ENCODE results near the gene SCYGR3.

The SCYGR3 gene

DNA sequence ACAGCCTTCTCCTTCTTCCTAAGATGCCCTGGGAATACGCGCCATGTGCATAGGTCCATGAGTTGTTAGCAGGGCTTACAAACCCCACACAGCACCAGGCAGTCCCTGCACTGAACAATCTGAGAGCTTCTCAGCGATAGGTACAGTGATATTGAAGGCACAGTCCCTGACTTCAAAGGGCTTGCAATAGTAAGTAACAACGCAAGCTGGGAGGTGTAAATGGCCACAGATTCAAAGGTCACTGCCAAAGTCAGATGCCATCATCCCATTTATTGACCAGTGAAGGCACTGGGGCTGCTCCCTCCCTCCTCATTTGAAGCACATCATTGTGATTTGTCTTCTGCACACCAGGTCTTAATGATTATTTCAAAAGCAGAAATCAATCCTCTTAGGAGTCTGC lies 541 bp upstream of the SCYGR3 start:
- Histone ChIP-seq H3K4me1 (ENCODE audit: low read length) (peaks cover 34% of the 10 kb centered on the region), H3K9me3 (ENCODE audit: insufficient read depth, low read length) (no peaks in the 10 kb centered on the region), H2AFZ (ENCODE audit: low read depth, low read length) (no peak overlapping the region), H3K27ac (ENCODE audit: low read length) (no peak overlapping the region), H3K27me3 (ENCODE audit: low read depth, low read length) (peaks cover 24% of the 10 kb centered on the region), H3K79me2 (ENCODE audit: low read length) (no peaks in the 10 kb centered on the region), H3K36me3 (replicated peaks; ENCODE audit: low read depth, low read length) (no peaks in the 10 kb centered on the region), H3K4me2 (ENCODE audit: low read length) (no peak overlapping the region), H3K9ac (ENCODE audit: low read length) (no peak overlapping the region), H3K4me3 (ENCODE audit: low read length) (no peak overlapping the region), H4K20me1 (ENCODE audit: insufficient read depth, low read length) (no peaks in the 10 kb centered on the region)
- TF ChIP-seq, protein P1, sequence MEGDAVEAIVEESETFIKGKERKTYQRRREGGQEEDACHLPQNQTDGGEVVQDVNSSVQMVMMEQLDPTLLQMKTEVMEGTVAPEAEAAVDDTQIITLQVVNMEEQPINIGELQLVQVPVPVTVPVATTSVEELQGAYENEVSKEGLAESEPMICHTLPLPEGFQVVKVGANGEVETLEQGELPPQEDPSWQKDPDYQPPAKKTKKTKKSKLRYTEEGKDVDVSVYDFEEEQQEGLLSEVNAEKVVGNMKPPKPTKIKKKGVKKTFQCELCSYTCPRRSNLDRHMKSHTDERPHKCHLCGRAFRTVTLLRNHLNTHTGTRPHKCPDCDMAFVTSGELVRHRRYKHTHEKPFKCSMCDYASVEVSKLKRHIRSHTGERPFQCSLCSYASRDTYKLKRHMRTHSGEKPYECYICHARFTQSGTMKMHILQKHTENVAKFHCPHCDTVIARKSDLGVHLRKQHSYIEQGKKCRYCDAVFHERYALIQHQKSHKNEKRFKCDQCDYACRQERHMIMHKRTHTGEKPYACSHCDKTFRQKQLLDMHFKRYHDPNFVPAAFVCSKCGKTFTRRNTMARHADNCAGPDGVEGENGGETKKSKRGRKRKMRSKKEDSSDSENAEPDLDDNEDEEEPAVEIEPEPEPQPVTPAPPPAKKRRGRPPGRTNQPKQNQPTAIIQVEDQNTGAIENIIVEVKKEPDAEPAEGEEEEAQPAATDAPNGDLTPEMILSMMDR (IDR thresholded peaks at IDR 0.05; ENCODE audit: low read depth, low read length), result no peak
- TF ChIP-seq EZH2phosphoT487 (IDR thresholded peaks at IDR 0.05; ENCODE audit: low read depth), result no peak

DNA sequence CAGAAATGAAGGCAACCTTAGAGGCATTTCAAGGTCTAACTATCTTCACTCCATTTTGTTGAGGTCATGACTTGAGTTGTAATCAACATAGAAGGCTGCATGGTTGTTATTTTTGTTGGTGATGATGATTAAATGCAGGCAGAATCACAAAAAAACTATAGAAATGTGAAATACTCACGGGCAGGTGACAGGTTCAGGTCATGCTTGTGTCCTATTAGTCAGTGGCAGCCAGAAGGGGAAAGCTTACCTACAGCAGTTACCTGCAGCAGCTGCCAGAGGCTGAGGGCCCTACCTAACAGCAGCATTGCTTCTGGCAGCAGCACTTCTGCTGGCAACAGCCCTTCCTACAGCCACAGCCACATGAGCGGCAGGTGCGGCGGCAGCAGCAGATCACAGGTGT lies 394 bp downstream of the SCYGR3 start:
- Histone ChIP-seq H4K20me1 (ENCODE audit: insufficient read depth, low read length) (no peaks in the 10 kb centered on the region), H2AFZ (ENCODE audit: low read depth, low read length) (no peak overlapping the region), H3K79me2 (ENCODE audit: low read length) (no peaks in the 10 kb centered on the region), H3K27me3 (ENCODE audit: low read depth, low read length) (peaks cover 24% of the 10 kb centered on the region), H3K36me3 (replicated peaks; ENCODE audit: low read depth, low read length) (no peaks in the 10 kb centered on the region), H3K4me3 (ENCODE audit: low read length) (no peak overlapping the region), H3K4me1 (ENCODE audit: low read length) (peaks cover 28% of the 10 kb centered on the region), H3K9me3 (ENCODE audit: insufficient read depth, low read length) (no peaks in the 10 kb centered on the region), H3K9ac (ENCODE audit: low read length) (no peak overlapping the region), H3K27ac (ENCODE audit: low read length) (no peak overlapping the region), H3K4me2 (ENCODE audit: low read length) (peak overlapping the region; percentile 68; the same call in 1 of the 2 replicates)
- no peak for TF ChIP-seq EZH2phosphoT487 (IDR thresholded peaks at IDR 0.05; ENCODE audit: low read depth)
- TF ChIP-seq, protein P1 (IDR thresholded peaks at IDR 0.05; ENCODE audit: low read depth, low read length), result no peak

DNA sequence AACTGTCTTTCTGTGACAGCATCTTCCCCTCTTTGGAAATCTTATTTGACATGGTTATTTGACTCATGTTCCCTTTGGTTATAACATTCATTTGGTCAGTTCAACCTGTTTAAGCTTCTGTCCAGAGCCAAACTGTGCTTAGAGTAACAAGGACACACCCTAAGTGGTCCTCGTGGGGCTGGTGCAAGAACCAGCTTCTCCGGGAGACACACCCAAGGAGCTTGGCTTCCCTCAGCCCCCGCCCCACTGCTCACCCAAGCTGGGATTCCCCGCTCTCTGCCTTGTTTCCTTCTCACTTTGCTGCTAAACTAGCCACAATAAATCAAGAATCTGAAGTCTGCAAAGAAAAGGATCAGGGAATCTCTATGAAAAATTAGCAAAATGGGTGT lies 1.4 kb downstream of the SCYGR3 start:
- peak overlapping the region; percentile 19; the same call in 1 of the 2 replicates for H3K4me3 ChIP-seq (ENCODE audit: low read length)
- no peaks in the 10 kb centered on the region for H3K79me2 ChIP-seq (ENCODE audit: low read length)
- no peak overlapping the region for H3K9ac ChIP-seq (ENCODE audit: low read length)
- H2AFZ ChIP-seq (ENCODE audit: low read depth, low read length), result no peak overlapping the region
- TF ChIP-seq, protein P1 (IDR thresholded peaks at IDR 0.05; ENCODE audit: low read depth, low read length), result no peak
- no peak for TF ChIP-seq EZH2phosphoT487 (IDR thresholded peaks at IDR 0.05; ENCODE audit: low read depth)
- no peaks in the 10 kb centered on the region for H4K20me1 ChIP-seq (ENCODE audit: insufficient read depth, low read length)
- peaks cover 32% of the 10 kb centered on the region for H3K4me1 ChIP-seq (ENCODE audit: low read length)
- H3K27ac ChIP-seq (ENCODE audit: low read length), result no peak overlapping the region
- no peaks in the 10 kb centered on the region for H3K36me3 ChIP-seq (replicated peaks; ENCODE audit: low read depth, low read length)
- H3K4me2 ChIP-seq (ENCODE audit: low read length), result peak overlapping the region; percentile 68
- H3K27me3 ChIP-seq (ENCODE audit: low read depth, low read length), result peaks cover 24% of the 10 kb centered on the region
- no peaks in the 10 kb centered on the region for H3K9me3 ChIP-seq (ENCODE audit: insufficient read depth, low read length)

DNA sequence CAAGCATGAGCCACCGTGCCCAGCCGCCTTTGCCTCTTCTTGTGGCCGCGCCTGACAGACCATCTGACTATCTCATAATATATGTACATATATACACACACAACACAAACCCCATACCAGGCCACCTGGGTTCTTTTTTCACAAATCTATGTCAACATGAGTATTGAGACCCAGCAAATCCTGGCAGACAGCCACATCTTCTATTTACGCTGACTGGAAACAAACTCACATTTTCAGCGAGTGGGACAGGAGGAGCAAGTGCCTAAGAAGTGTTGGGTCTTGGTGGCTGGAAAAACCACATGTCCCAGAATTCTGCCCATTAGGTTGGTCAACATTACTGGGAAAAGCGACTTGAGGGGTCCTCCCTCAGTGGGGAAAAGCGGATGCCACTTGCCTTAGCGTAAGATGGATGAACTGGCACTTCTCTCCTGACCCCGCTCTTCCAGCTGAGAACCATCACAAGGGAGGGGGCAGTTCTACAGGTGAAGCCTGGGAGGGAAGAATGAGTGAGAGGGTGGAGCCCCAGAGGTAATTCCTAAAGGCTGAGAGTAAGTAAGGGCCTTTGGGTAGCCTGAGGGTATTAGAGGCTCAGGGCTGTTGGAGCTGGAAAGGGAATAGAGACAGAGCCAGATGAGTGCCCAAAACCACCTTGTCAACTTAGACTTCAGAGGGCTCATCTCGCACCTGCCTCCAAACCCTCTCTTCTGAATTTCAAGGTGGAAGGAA lies 1.9 kb downstream of the SCYGR3 start:
- H3K36me3 ChIP-seq (replicated peaks; ENCODE audit: low read depth, low read length), result no peaks in the 10 kb centered on the region
- no peak overlapping the region for H2AFZ ChIP-seq (ENCODE audit: low read depth, low read length)
- H3K9ac ChIP-seq (ENCODE audit: low read length), result no peak overlapping the region
- peaks cover 19% of the 10 kb centered on the region for H3K27me3 ChIP-seq (ENCODE audit: low read depth, low read length)
- H3K4me2 ChIP-seq (ENCODE audit: low read length), result peak overlapping the region; percentile 68
- H3K27ac ChIP-seq (ENCODE audit: low read length), result no peak overlapping the region
- H3K9me3 ChIP-seq (ENCODE audit: insufficient read depth, low read length), result no peaks in the 10 kb centered on the region
- H3K4me1 ChIP-seq (ENCODE audit: low read length), result peaks cover 37% of the 10 kb centered on the region
- no peaks in the 10 kb centered on the region for H4K20me1 ChIP-seq (ENCODE audit: insufficient read depth, low read length)
- no peak for TF ChIP-seq EZH2phosphoT487 (IDR thresholded peaks at IDR 0.05; ENCODE audit: low read depth)
- TF ChIP-seq, protein P1 (IDR thresholded peaks at IDR 0.05; ENCODE audit: low read depth, low read length), result no peak
- no peak overlapping the region for H3K4me3 ChIP-seq (ENCODE audit: low read length)
- H3K79me2 ChIP-seq (ENCODE audit: low read length), result no peaks in the 10 kb centered on the region

Measured in OCI-LY3 (cell line).